IPS-NIHi11 (cell line): ENCODE results near the gene PLPP2.
A peak's percentile ranks its signal among the peaks of the same experiment; 100 is the strongest.
"Not testable (repeated sequence)": the region's sequence is repeated elsewhere in the genome, so short reads cannot be mapped to it uniquely, and the experiment has no call there.

Source experiments
- DNase-seq: peaks from one replicate; pipeline ENCODE4 v3.0.0; 2012; ENCODE audit warnings: mixed read lengths, low spot score

The PLPP2 gene

DNA sequence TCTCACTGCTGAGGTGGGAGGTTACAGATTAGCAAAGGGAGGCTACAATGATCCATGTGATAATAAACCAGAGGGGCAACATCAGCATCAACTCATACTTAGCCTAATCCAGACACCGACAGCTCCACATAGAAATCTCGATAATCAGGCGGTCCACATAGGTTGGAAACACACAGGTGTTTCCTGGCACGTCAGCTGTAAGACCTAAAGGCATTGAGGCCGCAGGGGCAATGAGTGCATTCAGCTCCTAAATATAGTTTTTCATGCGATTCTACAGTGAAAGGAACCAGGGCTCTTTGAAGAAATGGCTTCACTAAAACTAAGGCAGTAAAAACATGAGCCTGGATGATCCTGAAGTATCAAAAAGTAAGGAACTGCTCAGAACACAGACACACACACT, 19.3 kb downstream of the PLPP2 start:
- DNase-seq = no peak

DNA sequence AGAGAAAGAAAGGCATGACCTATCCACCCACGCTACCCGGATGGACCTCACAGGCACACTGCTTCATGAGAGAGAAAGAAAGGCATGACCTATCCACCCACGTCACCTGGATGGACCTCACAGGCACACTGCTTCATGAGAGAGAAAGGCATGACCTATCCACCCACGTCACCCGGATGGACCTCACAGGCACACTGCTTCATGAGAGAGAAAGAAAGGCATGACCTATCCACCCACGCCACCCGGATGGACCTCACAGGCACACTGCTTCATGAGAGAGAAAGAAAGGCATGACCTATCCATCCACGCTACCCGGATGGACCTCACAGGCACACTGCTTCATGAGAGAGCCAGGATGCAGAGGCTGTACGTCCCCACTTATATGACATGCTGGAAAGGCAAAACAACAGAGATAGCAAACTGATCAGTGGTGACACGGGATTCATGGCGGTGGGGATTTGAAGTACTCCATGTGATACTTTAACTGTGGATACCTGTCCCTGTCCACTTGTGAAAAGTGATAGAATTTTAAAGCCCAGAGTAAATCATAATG, 20.4 kb downstream of the PLPP2 start:
- not testable (repeated sequence) for DNase-seq

DNA sequence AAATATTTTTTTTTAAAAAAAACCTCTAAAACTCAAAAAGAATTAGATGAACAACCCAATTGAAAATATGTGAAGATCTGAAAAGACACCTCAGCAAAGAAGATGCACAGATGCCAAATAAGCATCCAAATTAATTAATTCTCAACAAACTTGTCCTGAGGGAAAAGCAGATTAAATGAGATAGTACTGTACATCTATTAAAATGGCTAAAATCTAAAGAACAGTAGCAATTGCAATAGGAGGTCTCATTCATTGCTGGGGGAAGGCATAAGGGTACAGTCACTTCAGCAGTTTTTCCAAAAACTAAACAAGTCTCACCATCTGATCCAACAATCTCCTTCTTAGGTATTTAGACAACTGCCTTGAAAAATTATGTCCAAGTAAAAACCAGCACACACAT, 22.0 kb downstream of the PLPP2 start:
- DNase-seq = no peak

DNA sequence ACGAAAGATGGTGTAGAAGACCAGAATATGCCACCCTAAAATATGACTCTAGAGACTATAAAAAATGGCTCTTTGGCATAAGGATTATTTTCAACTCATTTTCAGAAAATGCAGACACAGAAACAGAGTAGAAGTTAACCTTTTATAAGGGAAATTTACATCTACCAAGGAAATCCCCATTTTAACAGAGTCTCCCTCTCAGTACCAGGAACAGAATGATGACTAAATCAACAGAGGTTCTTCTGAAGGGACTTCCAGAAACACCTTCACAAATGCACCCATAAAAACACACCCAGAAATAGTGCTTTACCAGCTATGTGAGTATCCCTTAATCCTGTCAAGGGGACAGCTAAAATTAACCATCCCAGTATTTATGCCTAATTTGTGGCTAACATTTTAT, 29.1 kb downstream of the PLPP2 start:
- no peak for DNase-seq

DNA sequence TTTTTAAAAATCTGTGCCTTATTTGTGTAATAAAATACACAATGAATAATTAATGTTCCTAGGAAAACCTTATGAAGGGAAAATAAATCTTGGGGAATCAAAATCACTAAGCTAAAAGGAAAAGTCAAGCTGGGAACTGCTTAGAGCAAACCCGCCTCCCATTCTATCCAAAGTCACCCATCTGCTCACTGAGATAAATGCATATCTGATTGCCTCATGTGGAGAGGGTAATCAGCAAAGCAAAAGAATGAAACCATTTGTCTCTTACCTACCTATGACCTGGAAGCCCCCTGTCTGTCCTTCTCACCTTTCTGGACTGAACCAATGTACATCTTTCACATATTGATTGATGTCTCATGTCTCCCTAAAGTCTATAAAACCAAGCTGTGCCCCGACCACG, 34.4 kb downstream of the PLPP2 start:
- not testable (repeated sequence) for DNase-seq

DNA sequence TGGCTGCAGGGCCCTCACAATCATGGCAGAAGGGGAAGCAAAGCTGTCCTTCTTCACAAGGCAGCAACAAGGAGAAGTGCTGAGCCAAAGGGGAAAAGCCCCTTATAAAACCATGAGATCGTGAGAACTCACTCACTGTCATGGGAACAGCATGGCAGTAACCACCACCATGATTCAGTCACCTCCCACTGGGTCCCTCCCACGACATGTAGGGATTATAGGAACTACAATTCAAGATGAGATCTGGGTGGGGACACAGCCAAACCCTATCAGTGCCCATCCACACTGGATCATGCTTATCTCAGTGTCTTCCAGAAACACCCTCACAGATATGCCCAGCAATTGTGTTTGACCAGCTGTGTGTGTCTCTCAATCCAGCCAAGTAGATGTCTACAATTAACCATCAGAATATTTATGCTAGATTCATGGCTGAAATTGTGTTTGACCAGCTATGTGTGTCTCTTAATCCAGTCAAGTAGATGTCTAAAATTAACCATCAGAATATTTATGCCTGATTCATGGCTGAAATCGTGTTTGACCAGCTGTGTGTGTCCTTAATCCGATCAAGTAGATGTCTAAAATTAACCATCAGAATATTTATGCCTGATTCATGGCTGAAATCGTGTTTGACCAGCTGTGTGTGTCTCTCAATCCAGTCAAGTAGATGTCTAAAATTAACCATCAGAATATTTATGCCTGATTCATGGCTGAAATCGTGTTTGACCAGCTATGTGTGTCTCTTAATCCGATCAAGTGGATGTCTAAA, 38.6 kb downstream of the PLPP2 start:
- not testable (repeated sequence) for DNase-seq

DNA sequence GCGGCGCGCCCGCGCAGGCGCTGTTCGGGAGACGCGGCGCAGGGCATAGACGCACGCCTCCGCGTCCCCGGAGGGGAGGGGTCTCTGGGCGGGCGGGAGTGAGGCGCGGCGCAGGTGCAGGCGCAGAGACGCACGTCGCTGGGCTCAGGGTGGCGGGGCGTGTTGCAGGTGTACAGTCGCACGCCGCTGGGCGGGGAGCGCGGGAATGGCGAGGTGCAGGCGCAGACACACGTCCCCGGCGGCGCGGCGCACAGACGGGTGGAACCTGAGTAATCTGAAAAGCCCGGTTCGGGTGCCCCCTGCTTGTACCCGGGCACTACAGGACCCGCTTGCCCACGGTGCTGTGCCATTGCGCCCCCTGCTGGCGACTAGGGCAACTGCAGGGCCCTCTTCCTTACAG, 44.7 kb downstream of the PLPP2 start:
- peak; percentile 4 for DNase-seq

DNA sequence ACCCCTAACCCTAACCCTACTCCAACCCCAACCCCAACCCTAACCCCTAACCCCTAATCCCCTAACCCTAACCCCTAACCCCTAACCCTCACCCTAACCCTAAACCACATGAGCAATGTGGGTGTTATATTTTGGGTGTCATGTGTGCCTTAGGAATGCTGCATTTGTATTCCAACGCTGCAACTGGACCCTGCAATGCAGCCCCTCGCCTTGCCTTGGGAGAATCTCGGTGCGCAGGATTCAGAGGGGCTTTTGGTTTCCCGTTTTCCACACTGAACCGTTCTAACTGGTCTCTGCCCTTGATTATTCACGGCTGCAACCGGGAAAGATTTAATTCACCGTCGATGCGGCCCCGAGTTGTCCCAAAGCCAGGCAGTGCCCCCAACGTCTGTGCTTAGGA, 45.3 kb downstream of the PLPP2 start:
- DNase-seq = not testable (repeated sequence)

DNA sequence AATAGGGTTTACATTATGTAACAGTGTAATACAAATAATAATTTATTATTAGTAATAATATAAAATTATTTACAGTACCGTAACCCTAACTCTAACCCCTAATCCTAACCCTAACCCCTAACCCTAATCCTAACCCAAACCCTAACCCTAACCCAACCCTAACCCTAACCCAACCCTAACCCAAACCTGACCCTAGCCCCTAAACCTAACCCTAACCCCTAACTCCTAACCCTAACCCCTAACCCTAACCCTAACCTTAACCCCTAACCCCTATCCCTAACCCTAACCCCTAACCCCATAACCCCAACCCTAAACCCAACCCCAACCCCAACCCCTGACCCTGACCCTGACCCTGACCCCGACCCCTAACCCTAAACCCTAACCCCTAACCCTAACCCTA, 45.7 kb downstream of the PLPP2 start:
- DNase-seq = no peak
